C4-2B (cell line): ENCODE results near the gene WSB1.

ENCODE experiments used
- H3K27ac ChIP-seq: fragments of 450-650 bp; 2 replicates; pipeline ENCODE4 v1.5.1; 2017
- CTCF ChIP-seq: fragments of 450-650 bp; conservative IDR thresholded peaks from 2 replicates; pipeline ENCODE4 v1.5.1; 2017; ENCODE audit warnings: mild to moderate bottlenecking
- ZFX ChIP-seq: fragments of 450-650 bp; IDR thresholded peaks from 2 replicates; pipeline ENCODE4 v1.6.1; 2017

WSB1 gene

GRCh38 chr17:27340575-27340974, 46.7 kb downstream of the WSB1 start:
- TF ChIP-seq CTCF (no peak), ZFX (no peak)
- H3K27ac ChIP-seq = no peak overlapping the region

- H3K27ac ChIP-seq = no peak overlapping the region
- TF ChIP-seq CTCF (no peak), ZFX (no peak)
Observed at GRCh38 chr17:27341041-27341471, 47.1 kb downstream of the WSB1 start.

- TF ChIP-seq ZFX (no peak), CTCF (no peak)
- H3K27ac ChIP-seq = no peak overlapping the region
Observed at GRCh38 chr17:27342059-27342458, 48.1 kb downstream of the WSB1 start.

GRCh38 chr17:27343294-27343693, 49.4 kb downstream of the WSB1 start:
- TF ChIP-seq CTCF (no peak), ZFX (no peak)
- no peak overlapping the region for H3K27ac ChIP-seq

GRCh38 chr17:27343977-27344607, 50.2 kb downstream of the WSB1 start:
- H3K27ac ChIP-seq = no peak overlapping the region
- TF ChIP-seq ZFX = no peak
- no peak for TF ChIP-seq CTCF

GRCh38 chr17:27345141-27345904, 51.4 kb downstream of the WSB1 start:
- no peak overlapping the region for H3K27ac ChIP-seq
- TF ChIP-seq CTCF (no peak), ZFX (no peak)

- no peak overlapping the region for H3K27ac ChIP-seq
- TF ChIP-seq CTCF = no peak
- no peak for TF ChIP-seq ZFX
Observed at GRCh38 chr17:27346228-27346899, 52.5 kb downstream of the WSB1 start.
